SK-N-SH (cell line): Measurements from ENCODE around the gene SHB. TPM values are rescaled to one million over a fixed set of nuclear protein-coding genes. Genes with fewer than 3 reads are reported as not detected.

Experiments used
- CTCF ChIA-PET: fragments of 300-600, 350-600 bp; formaldehyde crosslinking; extraction: SDS; loops from one replicate; lab custom pipeline; 2021; lab: Yijun Ruan, JAX
- POLR2A ChIA-PET: fragments of 350-600 bp; sonication (Branson Sonifier 250); formaldehyde crosslinking; extraction: SDS; loops from one replicate; lab custom pipeline; 2020; ENCODE audit warnings: antibody characterized with exemption, inconsistent platforms; lab: Yijun Ruan, JAX
- DNase-seq: peaks from one replicate; pipeline ENCODE4 v3.0.0; 2012
- H2AFZ ChIP-seq: fragments of 200-600 bp; sonication (generic); 2 replicates; pipeline ENCODE4 v1.8.1; 2016; ENCODE audit warnings: antibody characterized with exemption, mild to moderate bottlenecking, low read depth
- H3F3A ChIP-seq: fragments of 200-600 bp; sonication (generic); replicated peaks from 2 replicates; pipeline ENCODE3; 2016; ENCODE audit warnings: antibody characterized with exemption, mild to moderate bottlenecking; ENCODE audit not compliant: insufficient read depth
- H3K27ac ChIP-seq, 2 experiments: fragments of 200-500 bp in 1 of 2; fragments of 200-600 bp in 1 of 2; sonication (Bioruptor generic) in 1 of 2; sonication (generic), shearing (Covaris generic) in 1 of 2; 2 replicates each; pipeline versions ENCODE4 v1.5.1 to v1.6.1; 2014 to 2016; ENCODE audit warnings: low read depth in 2 of 2, inconsistent platforms in 1 of 2, low read length in 1 of 2, mild to moderate bottlenecking in 1 of 2, mixed read lengths in 1 of 2
- H3K27me3 ChIP-seq: fragments of 200-600 bp; sonication (generic), shearing (Covaris generic); 2 replicates; pipeline ENCODE4 v1.6.1; 2016; ENCODE audit warnings: mixed run types; ENCODE audit not compliant: insufficient read depth
- H3K36me3 ChIP-seq, 2 experiments: fragments of 200-500 bp in 1 of 2; fragments of 200-600 bp in 1 of 2; sonication (Bioruptor generic) in 1 of 2; sonication (generic) in 1 of 2; replicated peaks in 1 of 2; 2 replicates each; pipeline versions ENCODE3 to v1.5.1; 2014 to 2016; ENCODE audit warnings: low read length in 1 of 2, mild to moderate bottlenecking in 1 of 2; ENCODE audit not compliant: insufficient read depth in 2 of 2, control insufficient read depth in 1 of 2
- H3K4me1 ChIP-seq, 2 experiments: fragments of 200-500 bp in 1 of 2; fragments of 200-600 bp in 1 of 2; sonication (Bioruptor generic) in 1 of 2; sonication (generic), shearing (Covaris generic) in 1 of 2; 2 replicates each; pipeline versions ENCODE4 v1.5.1 to v1.6.1; 2014 to 2016; ENCODE audit warnings: low read depth in 1 of 2, low read length in 1 of 2, mixed run types in 1 of 2; ENCODE audit not compliant: insufficient read depth in 2 of 2, control insufficient read depth in 1 of 2
- H3K4me2 ChIP-seq: fragments of 200-600 bp; sonication (generic), shearing (Covaris generic); 2 replicates; pipeline ENCODE4 v1.6.1; 2017; ENCODE audit warnings: mixed run types
- H3K4me3 ChIP-seq, 2 experiments: fragments of 200-500 bp in 1 of 2; fragments of 200-600 bp in 1 of 2; sonication (Bioruptor generic) in 1 of 2; sonication (generic), shearing (Covaris generic) in 1 of 2; 2 replicates each; pipeline versions ENCODE4 v1.5.1 to v1.8.1; 2014 to 2016; ENCODE audit warnings: low read depth in 2 of 2, inconsistent platforms in 1 of 2, low read length in 1 of 2, mild to moderate bottlenecking in 1 of 2, mixed read lengths in 1 of 2, moderate library complexity in 1 of 2
- H3K79me2 ChIP-seq: fragments of 200-600 bp; sonication (generic); 2 replicates; pipeline ENCODE4 v1.8.1; 2017; ENCODE audit warnings: mild to moderate bottlenecking; ENCODE audit not compliant: insufficient read depth
- H3K9ac ChIP-seq: fragments of 200-600 bp; sonication (generic); 2 replicates; pipeline ENCODE4 v1.6.1; 2017; ENCODE audit warnings: mixed run types
- H3K9me2 ChIP-seq: fragments of 200-600 bp; sonication (generic); 2 replicates; pipeline ENCODE4 v1.6.1; 2017; ENCODE audit warnings: mixed run types
- H3K9me3 ChIP-seq: fragments of 200-600 bp; sonication (generic); 2 replicates; pipeline ENCODE4 v1.6.1; 2017; ENCODE audit warnings: mixed run types, mild to moderate bottlenecking, moderate library complexity
- H4K20me1 ChIP-seq: fragments of 200-600 bp; sonication (generic); 2 replicates; pipeline ENCODE4 v1.6.1; 2017; ENCODE audit warnings: mild to moderate bottlenecking, mixed run types; ENCODE audit not compliant: insufficient read depth
- ELF1 ChIP-seq: IDR thresholded peaks from 2 replicates; pipeline ENCODE4 v1.4.0; 2012
- EP300 ChIP-seq, 2 experiments: IDR thresholded peaks; 2 replicates each; pipeline versions ENCODE4 v1.4.0 to v1.6.1; 2012; ENCODE audit warnings: borderline replicate concordance in 1 of 2, low read depth in 1 of 2, low read length in 1 of 2
- FOSL2 ChIP-seq: IDR thresholded peaks from 2 replicates; pipeline ENCODE4 v1.4.0; 2012; ENCODE audit warnings: low read depth, mild to moderate bottlenecking, moderate library complexity, borderline replicate concordance
- IRF3 ChIP-seq: fragments of 150-350 bp; IDR thresholded peaks from 2 replicates; pipeline ENCODE4 v1.6.1; 2016; ENCODE audit warnings: mild to moderate bottlenecking, low read depth, low read length
- MAX ChIP-seq: IDR thresholded peaks from 2 replicates; pipeline ENCODE4 v1.4.0; 2012; ENCODE audit warnings: low read depth
- MXI1 ChIP-seq: IDR thresholded peaks from 2 replicates; pipeline ENCODE4 v1.6.1; 2012; ENCODE audit warnings: mild to moderate bottlenecking, low read depth, low read length, improper control_type of control experiment
- NFIC ChIP-seq: IDR thresholded peaks from 2 replicates; pipeline ENCODE4 v1.4.0; 2012; ENCODE audit warnings: borderline replicate concordance
- PBX3 ChIP-seq: IDR thresholded peaks from 2 replicates; pipeline ENCODE4; 2012
- RCOR1 ChIP-seq: fragments of 150-350 bp; IDR thresholded peaks from 2 replicates; pipeline ENCODE4 v1.6.1; 2017; ENCODE audit warnings: antibody characterized with exemption, low read length
- REST ChIP-seq: IDR thresholded peaks from 2 replicates; pipeline ENCODE4 v1.6.1; 2012; ENCODE audit warnings: mild to moderate bottlenecking, low read depth, low read length, moderate library complexity
- RFX5 ChIP-seq: IDR thresholded peaks from 2 replicates; pipeline ENCODE4 v1.6.1; 2012; ENCODE audit warnings: mild to moderate bottlenecking, improper control_type of control experiment, low read length
- RXRA ChIP-seq: IDR thresholded peaks from 2 replicates; pipeline ENCODE4 v1.4.0; 2012; ENCODE audit warnings: low read depth, mild to moderate bottlenecking, borderline replicate concordance
- SIN3A ChIP-seq: IDR thresholded peaks from 2 replicates; pipeline ENCODE4 v1.6.1; 2012; ENCODE audit warnings: low read depth, mild to moderate bottlenecking, low read length, moderate library complexity, borderline replicate concordance
- TAF1 ChIP-seq: IDR thresholded peaks from 2 replicates; pipeline ENCODE4 v1.6.1; 2012; ENCODE audit warnings: low read depth, mild to moderate bottlenecking, low read length, moderate library complexity, borderline replicate concordance
- WGBS: methylation state at CpG from one replicate; pipeline ENCODE4 v1.1.6; 2017; ENCODE audit warnings: low lambda C conversion rate; 5-methylcytosine and 5-hydroxymethylcytosine counted together
- polyA plus RNA-seq, 3 experiments: library from polyadenylated mRNA; depleted of rRNA; stranded (reverse); fragments of >200 nt; gene quantifications; 2 replicates each; pipeline ENCODE4 v1.2.3, GENCODE V29; 2012

Gene SHB
- polyA plus RNA-seq, 1 of the 3 experiments (the other 2 are of a cell fraction) = 26.0 TPM

- no peak for DNase-seq
- TF ChIP-seq RFX5 (no peak), MAX (no peak), IRF3 (no peak), EP300 (IDR thresholded peaks at IDR 0.05; ENCODE audit: borderline replicate concordance in 1 of 2, low read depth in 1 of 2, low read length in 1 of 2) (no peak), RXRA (no peak), RCOR1 (no peak), NFIC (no peak), MXI1 (no peak), ELF1 (no peak)
- ChIA-PET POLR2A (no interaction called here), CTCF (interaction anchor here (0.9 to 4.2 kb wide), 4 partner anchors 10 to 439 kb away, joined by 3 to 40 read pairs (median 4); no protein-coding TSS in a partner anchor)
- Histone ChIP-seq H4K20me1 (peaks cover 3% of the 10 kb centered on the region; the same call in 1 of the 2 replicates), H3K9me2 (no peaks in the 10 kb centered on the region), H3K9ac (no peak overlapping the region), H3K27me3 (no peaks in the 10 kb centered on the region), H3K79me2 (peaks cover 78% of the 10 kb centered on the region), H2AFZ (no peak overlapping the region), H3K36me3 (peaks cover 5 to 28% of the 10 kb centered on the region in 2 experiments), H3K27ac (no peak overlapping the region; a peak in 1 of 4 replicates), H3K4me3 (no peak overlapping the region), H3K4me1 (peaks cover 15 to 81% of the 10 kb centered on the region in 2 experiments; a peak in 3 of 4 replicates), H3F3A (no peaks in the 10 kb centered on the region), H3K4me2 (no peak overlapping the region), H3K9me3 (no peaks in the 10 kb centered on the region)
Observed at GRCh38 chr9:37924538-37924937, 144.5 kb downstream of the SHB start.

- Histone ChIP-seq H3K9ac (no peak overlapping the region), H3K4me3 (no peak overlapping the region), H3K27ac (no peak overlapping the region), H3K4me2 (no peak overlapping the region), H3K27me3 (no peaks in the 10 kb centered on the region), H3K9me3 (no peaks in the 10 kb centered on the region), H3K36me3 (peaks cover 5 to 30% of the 10 kb centered on the region in 2 experiments), H3F3A (no peaks in the 10 kb centered on the region), H4K20me1 (peaks cover 3% of the 10 kb centered on the region; the same call in 1 of the 2 replicates), H3K9me2 (no peaks in the 10 kb centered on the region), H2AFZ (no peak overlapping the region), H3K79me2 (peaks cover 72% of the 10 kb centered on the region), H3K4me1 (peaks cover 15 to 74% of the 10 kb centered on the region in 2 experiments; a peak in 3 of 4 replicates)
- no peak for DNase-seq
- WGBS = 92% methylated on average over 13 of the region's 25 CpGs
- TF ChIP-seq SIN3A (no peak), PBX3 (no peak), REST (no peak), FOSL2 (no peak), TAF1 (no peak)
- POLR2A ChIA-PET = no interaction called here
- CTCF ChIA-PET = interaction anchor here (0.9 to 4.2 kb wide), 4 partner anchors 10 to 440 kb away, joined by 3 to 40 read pairs (median 4); no protein-coding TSS in a partner anchor
Observed at GRCh38 chr9:37923796-37924427, 145.1 kb downstream of the SHB start.
